HepG2 (cell line): ENCODE results near the gene SGO1. TPM values are rescaled to one million over a fixed set of nuclear protein-coding genes. Genes with fewer than 3 reads are reported as not detected.

ENCODE experiments used
- ATF6 ChIP-seq: sonication (generic); formaldehyde crosslinking; conservative IDR thresholded peaks from 2 replicates; pipeline ENCODE4 v1.4.0; 2020; ENCODE audit warnings: missing genetic modification reagents
- DBP ChIP-seq: sonication (generic); formaldehyde crosslinking; IDR thresholded peaks from 2 replicates; pipeline ENCODE4 v1.4.0; 2020; ENCODE audit warnings: missing genetic modification reagents; ENCODE audit errors: not compliant biosample characterization
- ETV5 ChIP-seq: IDR thresholded peaks from 2 replicates; pipeline ENCODE4 v1.6.1; 2018; ENCODE audit warnings: missing biosample characterization, missing genetic modification reagents, inconsistent platforms, borderline replicate concordance
- HNRNPLL ChIP-seq: fragments of 200-400 bp; formaldehyde crosslinking; IDR thresholded peaks from 2 replicates; pipeline ENCODE4 v1.6.1; 2017; ENCODE audit warnings: mild to moderate bottlenecking, low read depth, low read length; ENCODE audit not compliant: poor library complexity, severe bottlenecking
- HOMEZ ChIP-seq: IDR thresholded peaks from 2 replicates; pipeline ENCODE4 v1.6.1; 2016; ENCODE audit warnings: low read depth
- LBX2 ChIP-seq: sonication (generic); formaldehyde crosslinking; IDR thresholded peaks from 2 replicates; pipeline ENCODE4 v1.5.0; 2020; ENCODE audit warnings: missing genetic modification reagents, mild to moderate bottlenecking, borderline replicate concordance
- MTA1 ChIP-seq: sonication (generic); formaldehyde crosslinking; IDR thresholded peaks from 2 replicates; pipeline ENCODE4 v1.4.0; 2020; ENCODE audit warnings: missing genetic modification reagents, mild to moderate bottlenecking, borderline replicate concordance
- MYNN ChIP-seq: sonication (generic); formaldehyde crosslinking; IDR thresholded peaks from 2 replicates; pipeline ENCODE4 v1.4.0; 2020; ENCODE audit warnings: mild to moderate bottlenecking, low read depth, missing genetic modification reagents
- NFYB ChIP-seq: sonication (generic); formaldehyde crosslinking; IDR thresholded peaks from 2 replicates; pipeline ENCODE4 v1.4.0; 2020; ENCODE audit warnings: missing genetic modification reagents
- PAX8 ChIP-seq: sonication (generic); formaldehyde crosslinking; IDR thresholded peaks from 2 replicates; pipeline ENCODE4 v1.8.0; 2022; ENCODE audit warnings: mild to moderate bottlenecking, missing genetic modification reagents, borderline replicate concordance
- PLRG1 ChIP-seq: fragments of 450-650 bp; conservative IDR thresholded peaks from 2 replicates; pipeline ENCODE4 v1.6.1; 2016
- SALL1 ChIP-seq: sonication (generic); formaldehyde crosslinking; IDR thresholded peaks from 2 replicates; pipeline ENCODE4 v1.8.0; 2022; ENCODE audit warnings: mild to moderate bottlenecking, missing genetic modification reagents
- XRCC5 ChIP-seq: fragments of 200-400 bp; formaldehyde crosslinking; optimal IDR thresholded peaks from 2 replicates; pipeline ENCODE3; 2017; ENCODE audit warnings: mild to moderate bottlenecking, low read length
- ZBTB7B ChIP-seq: sonication (generic); formaldehyde crosslinking; IDR thresholded peaks from 2 replicates; pipeline ENCODE4 v1.4.0; 2020; ENCODE audit warnings: missing genetic modification reagents
- ZNF264 ChIP-seq: sonication (generic); formaldehyde crosslinking; IDR thresholded peaks from 2 replicates; pipeline ENCODE4 v1.4.0; 2020; ENCODE audit warnings: missing genetic modification reagents
- ZNF280B ChIP-seq: sonication (generic); formaldehyde crosslinking; IDR thresholded peaks from 2 replicates; pipeline ENCODE4 v1.5.0; 2020; ENCODE audit warnings: missing genetic modification reagents, mild to moderate bottlenecking, borderline replicate concordance
- ZNF512 ChIP-seq: sonication (generic); formaldehyde crosslinking; IDR thresholded peaks from 2 replicates; pipeline ENCODE4 v1.4.0; 2020; ENCODE audit warnings: mild to moderate bottlenecking, missing genetic modification reagents
- ZNF550 ChIP-seq: sonication (generic); formaldehyde crosslinking; IDR thresholded peaks from 2 replicates; pipeline ENCODE4 v1.4.0; 2020; ENCODE audit warnings: mild to moderate bottlenecking, missing genetic modification reagents, borderline replicate concordance
- ZNF780A ChIP-seq: sonication (generic); formaldehyde crosslinking; IDR thresholded peaks from 2 replicates; pipeline ENCODE4 v1.8.0; 2022; ENCODE audit warnings: mild to moderate bottlenecking, missing genetic modification reagents, moderate library complexity
- ZNF816 ChIP-seq: sonication (generic); formaldehyde crosslinking; IDR thresholded peaks from 2 replicates; pipeline ENCODE4 v1.8.0; 2022; ENCODE audit warnings: missing genetic modification reagents, mild to moderate bottlenecking, borderline replicate concordance
- polyA plus RNA-seq, 8 experiments: library from polyadenylated mRNA; depleted of rRNA in 3 of 8; stranded (reverse) in 7 of 8; unstranded in 1 of 8; fragments of >200 nt; fragmentation: Illumina TruSeq in 4 of 8; extraction: Trizol in 4 of 8; gene quantifications; 2 replicates each; pipeline versions ENCODE4 v1.2.1 to v1.2.3, GENCODE V29; 2011 to 2016; ENCODE audit warnings: low read depth in 4 of 8, missing spikeins in 1 of 8, mixed read lengths in 1 of 8; ENCODE audit not compliant: insufficient read depth in 1 of 8
- total RNA-seq, 5 experiments: library from RNA; depleted of rRNA; stranded (reverse); fragments of >200 nt; fragmentation: Illumina TruSeq; extraction: Trizol; gene quantifications; 2 replicates each; pipeline ENCODE4 v1.2.3, GENCODE V29; 2016; ENCODE audit warnings: low read depth in 1 of 5

Gene SGO1
- total and polyA plus RNA-seq, 2 of the 13 experiments (the other 11 are each of a cell fraction or from before 2014, with no cell fraction given), result 2.1 to 16.1 TPM

- TF ChIP-seq ZNF280B (peak; percentile 81; the same call in 1 of the 2 replicates), DBP (CRISPR knock-in tag) (no peak), MTA1 (CRISPR knock-in tag) (peak; percentile 45; the same call in 1 of the 2 replicates), ZNF816 (CRISPR knock-in tag) (peak; percentile 67; the same call in 1 of the 2 replicates), ZNF780A (CRISPR knock-in tag) (0 out of 2 replicates have a peak, but pooled peaks have one; percentile 24), ETV5 (CRISPR knock-in tag) (peak; percentile 63; the same call in 1 of the 2 replicates), PLRG1 (no peak), ZNF550 (CRISPR knock-in tag) (no peak), ZNF264 (CRISPR knock-in tag) (no peak; the same call in 1 of the 2 replicates), ZBTB7B (CRISPR knock-in tag) (no peak), ATF6 (no peak), MYNN (CRISPR knock-in tag) (peak; percentile 45; the same call in 1 of the 2 replicates), ZNF512 (CRISPR knock-in tag) (no peak), SALL1 (peak; percentile 73), HNRNPLL (peak; percentile 79), NFYB (CRISPR knock-in tag) (peak; percentile 97), XRCC5 (no peak), PAX8 (CRISPR knock-in tag) (no peak), HOMEZ (CRISPR knock-in tag) (peak; percentile 75), LBX2 (no peak)
Observed at GRCh38 chr3:20185679-20186599, at the start of gene SGO1 (continued).
